Measurements from ENCODE around the gene AK9.

The AK9 gene

GRCh38 chr6:109449795-109450673 is 241.0 kb downstream of the AK9 start:
- peak overlapping the region; percentile 20 for H3K4me3 Mint-ChIP-seq
- H3K27me3 Mint-ChIP-seq = no peaks in the 10 kb centered on the region
- peaks cover 32% of the 10 kb centered on the region for H3K4me1 Mint-ChIP-seq (ENCODE audit: low read depth)
- H3K27ac Mint-ChIP-seq = peak overlapping the region; percentile 34
- peaks cover 7% of the 10 kb centered on the region for H3K36me3 Mint-ChIP-seq
- H3K9me3 Mint-ChIP-seq (ENCODE audit: low read depth) = no peaks in the 10 kb centered on the region

GRCh38 chr6:109449064-109449794 is 241.8 kb downstream of the AK9 start:
- no peaks in the 10 kb centered on the region for H3K9me3 Mint-ChIP-seq (ENCODE audit: low read depth)
- peak overlapping the region; percentile 34 for H3K27ac Mint-ChIP-seq
- peaks cover 27% of the 10 kb centered on the region for H3K4me1 Mint-ChIP-seq (ENCODE audit: low read depth)
- H3K4me3 Mint-ChIP-seq = peak overlapping the region; percentile 18
- H3K36me3 Mint-ChIP-seq = peaks cover 7% of the 10 kb centered on the region
- no peaks in the 10 kb centered on the region for H3K27me3 Mint-ChIP-seq

- Mint-ChIP-seq H3K9me3 (ENCODE audit: low read depth) (no peaks in the 10 kb centered on the region), H3K27ac (peak overlapping the region; percentile 30), H3K4me3 (no peak overlapping the region), H3K36me3 (peaks cover 7% of the 10 kb centered on the region), H3K4me1 (ENCODE audit: low read depth) (peaks cover 20% of the 10 kb centered on the region), H3K27me3 (no peaks in the 10 kb centered on the region)
Observed at GRCh38 chr6:109448615-109449014, 242.4 kb downstream of the AK9 start.

GRCh38 chr6:109447878-109448555 is 243.0 kb downstream of the AK9 start:
- peak overlapping the region; percentile 30 for H3K27ac Mint-ChIP-seq
- peaks cover 7% of the 10 kb centered on the region for H3K36me3 Mint-ChIP-seq
- H3K9me3 Mint-ChIP-seq (ENCODE audit: low read depth) = no peaks in the 10 kb centered on the region
- H3K4me3 Mint-ChIP-seq = no peak overlapping the region
- no peaks in the 10 kb centered on the region for H3K27me3 Mint-ChIP-seq
- peaks cover 20% of the 10 kb centered on the region for H3K4me1 Mint-ChIP-seq (ENCODE audit: low read depth)

GRCh38 chr6:109447087-109447486 is 243.9 kb downstream of the AK9 start:
- Mint-ChIP-seq H3K4me1 (ENCODE audit: low read depth) (peaks cover 27% of the 10 kb centered on the region), H3K36me3 (peaks cover 8% of the 10 kb centered on the region), H3K27ac (peak overlapping the region; percentile 34), H3K9me3 (ENCODE audit: low read depth) (no peaks in the 10 kb centered on the region), H3K4me3 (no peak overlapping the region), H3K27me3 (no peaks in the 10 kb centered on the region)

GRCh38 chr6:109446541-109446940 is 244.5 kb downstream of the AK9 start:
- Mint-ChIP-seq H3K4me3 (no peak overlapping the region), H3K9me3 (ENCODE audit: low read depth) (no peaks in the 10 kb centered on the region), H3K27ac (no peak overlapping the region), H3K36me3 (peaks cover 8% of the 10 kb centered on the region), H3K4me1 (ENCODE audit: low read depth) (peaks cover 31% of the 10 kb centered on the region), H3K27me3 (no peaks in the 10 kb centered on the region)

- no peaks in the 10 kb centered on the region for H3K9me3 Mint-ChIP-seq (ENCODE audit: low read depth)
- H3K4me1 Mint-ChIP-seq (ENCODE audit: low read depth) = peaks cover 35% of the 10 kb centered on the region
- no peak overlapping the region for H3K4me3 Mint-ChIP-seq
- H3K36me3 Mint-ChIP-seq = peaks cover 8% of the 10 kb centered on the region
- H3K27ac Mint-ChIP-seq = peak overlapping the region; percentile 16
- no peaks in the 10 kb centered on the region for H3K27me3 Mint-ChIP-seq
Observed at GRCh38 chr6:109446072-109446471, 244.9 kb downstream of the AK9 start.

- H3K4me3 Mint-ChIP-seq = no peak overlapping the region
- H3K9me3 Mint-ChIP-seq (ENCODE audit: low read depth) = no peaks in the 10 kb centered on the region
- peaks cover 5% of the 10 kb centered on the region for H3K36me3 Mint-ChIP-seq
- no peaks in the 10 kb centered on the region for H3K27me3 Mint-ChIP-seq
- H3K4me1 Mint-ChIP-seq (ENCODE audit: low read depth) = peaks cover 31% of the 10 kb centered on the region
- H3K27ac Mint-ChIP-seq = no peak overlapping the region
Observed at GRCh38 chr6:109445382-109445781, 245.6 kb downstream of the AK9 start.

- peaks cover 5% of the 10 kb centered on the region for H3K36me3 Mint-ChIP-seq
- H3K27ac Mint-ChIP-seq = no peak overlapping the region
- H3K4me1 Mint-ChIP-seq (ENCODE audit: low read depth) = peaks cover 28% of the 10 kb centered on the region
- H3K27me3 Mint-ChIP-seq = no peaks in the 10 kb centered on the region
- no peak overlapping the region for H3K4me3 Mint-ChIP-seq
- H3K9me3 Mint-ChIP-seq (ENCODE audit: low read depth) = no peaks in the 10 kb centered on the region
Observed at GRCh38 chr6:109443425-109443950, 247.5 kb downstream of the AK9 start.
